Neural cell (in vitro differentiated cells): ENCODE results near the gene B3GAT2. TPM values are rescaled to one million over a fixed set of nuclear protein-coding genes. Genes with fewer than 3 reads are reported as not detected.

Experiments used
- H2AFZ ChIP-seq: fragments of 200-600, 300-800 bp; sonication (generic), shearing (Covaris generic); 2 replicates; pipeline ENCODE4 v1.6.0; 2014; ENCODE audit warnings: low read depth, mild to moderate bottlenecking, antibody characterized with exemption, low read length, moderate library complexity
- H3F3A ChIP-seq: fragments of 200-600 bp; shearing (Covaris generic); 2 replicates; pipeline ENCODE4 v1.6.1; 2016; ENCODE audit warnings: mild to moderate bottlenecking, moderate library complexity, mixed read lengths, antibody characterized with exemption, low read length; ENCODE audit not compliant: insufficient read depth, poor library complexity, severe bottlenecking
- H3K27ac ChIP-seq: fragments of 200-600, 300-800 bp; sonication (generic), shearing (Covaris generic); 2 replicates; pipeline ENCODE4 v1.5.1; 2014; ENCODE audit warnings: mild to moderate bottlenecking, low read length, moderate library complexity
- H3K27me3 ChIP-seq: fragments of 300-800, 200-600 bp; sonication (generic), shearing (Covaris generic); 2 replicates; pipeline ENCODE4 v1.6.0; 2014; ENCODE audit warnings: mild to moderate bottlenecking, low read depth, low read length, moderate library complexity; ENCODE audit not compliant: insufficient read depth
- H3K36me3 ChIP-seq: fragments of 300-800, 200-600 bp; sonication (generic), shearing (Covaris generic); 2 replicates; pipeline ENCODE4 v1.5.1; 2014; ENCODE audit warnings: mild to moderate bottlenecking, antibody characterized with exemption, low read length, moderate library complexity; ENCODE audit not compliant: insufficient read depth
- H3K4me2 ChIP-seq: fragments of 300-800, 200-600 bp; sonication (generic), shearing (Covaris generic); 2 replicates; pipeline ENCODE4 v1.6.0; 2014; ENCODE audit warnings: mild to moderate bottlenecking, low read length
- H3K4me3 ChIP-seq: fragments of 300-800, 200-600 bp; sonication (generic), shearing (Covaris generic); 2 replicates; pipeline ENCODE4 v1.5.1; 2014; ENCODE audit warnings: mild to moderate bottlenecking, low read length, moderate library complexity
- H3K79me2 ChIP-seq: fragments of 200-600 bp; shearing (Covaris generic); replicated peaks from 2 replicates; pipeline ENCODE4 v1.6.0; 2014; ENCODE audit warnings: mild to moderate bottlenecking, low read length, moderate library complexity; ENCODE audit not compliant: insufficient read depth
- H3K9ac ChIP-seq: fragments of 300-800, 200-600 bp; sonication (generic), shearing (Covaris generic); 2 replicates; pipeline ENCODE4 v1.6.1; 2016; ENCODE audit warnings: mild to moderate bottlenecking, low read length, mixed read lengths
- H3K9me2 ChIP-seq: fragments of 200-600 bp; shearing (Covaris generic); 2 replicates; pipeline ENCODE4 v1.6.1; 2016; ENCODE audit warnings: mild to moderate bottlenecking, low read length, mixed read lengths; ENCODE audit not compliant: insufficient read depth
- H3K9me3 ChIP-seq: fragments of 200-600, 300-800 bp; sonication (generic), shearing (Covaris generic); 2 replicates; pipeline ENCODE4 v1.6.1; 2016; ENCODE audit warnings: mild to moderate bottlenecking, mixed run types, low read length, moderate library complexity, mixed read lengths
- H4K20me1 ChIP-seq: fragments of 200-600 bp; shearing (Covaris generic); 2 replicates; pipeline ENCODE4 v1.6.1; 2016; ENCODE audit warnings: mild to moderate bottlenecking, mixed run types; ENCODE audit not compliant: insufficient read depth
- CTCF ChIP-seq: fragments of 450-650 bp; IDR thresholded peaks from 2 replicates; pipeline ENCODE4 v1.5.1; 2014; ENCODE audit warnings: antibody characterized with exemption, mild to moderate bottlenecking, moderate library complexity; ENCODE audit not compliant: poor library complexity, severe bottlenecking
- EP300 ChIP-seq: fragments of 450-650 bp; conservative IDR thresholded peaks from 2 replicates; pipeline ENCODE4 v1.6.1; 2014; ENCODE audit warnings: antibody characterized with exemption, mild to moderate bottlenecking, moderate library complexity; ENCODE audit not compliant: poor library complexity, severe bottlenecking
- EZH2 ChIP-seq: fragments of 200-600, 300-800 bp; shearing (Covaris generic), sonication (generic); IDR thresholded peaks from 2 replicates; pipeline ENCODE4 v1.6.1; 2014; ENCODE audit warnings: antibody characterized with exemption, low read length, borderline replicate concordance, mild to moderate bottlenecking; ENCODE audit not compliant: insufficient read depth, poor library complexity, severe bottlenecking
- MXI1 ChIP-seq: fragments of 450-650 bp; conservative IDR thresholded peaks from 2 replicates; pipeline ENCODE4 v1.6.1; 2014; ENCODE audit warnings: antibody characterized with exemption, mild to moderate bottlenecking; ENCODE audit not compliant: poor library complexity, severe bottlenecking
- POLR2AphosphoS5 ChIP-seq: IDR thresholded peaks from 2 replicates; pipeline ENCODE4 v1.6.1; 2012
- RAD21 ChIP-seq: fragments of 450-650 bp; conservative IDR thresholded peaks from 2 replicates; pipeline ENCODE4 v1.6.1; 2014; ENCODE audit warnings: antibody characterized with exemption, mild to moderate bottlenecking, moderate library complexity
- SMC3 ChIP-seq: fragments of 450-650 bp; conservative IDR thresholded peaks from 2 replicates; pipeline ENCODE4 v1.6.1; 2014; ENCODE audit warnings: antibody characterized with exemption, mild to moderate bottlenecking, moderate library complexity; ENCODE audit not compliant: poor library complexity
- TAF1 ChIP-seq: IDR thresholded peaks from 2 replicates; pipeline ENCODE4 v1.6.1; 2012; ENCODE audit warnings: low read depth
- polyA plus RNA-seq: library from polyadenylated mRNA; depleted of rRNA; stranded (reverse); fragments of >200 nt; gene quantifications from 2 replicates; pipeline ENCODE4 v1.2.3, GENCODE V29; 2014
- TF ChIP-seq, protein P1 (sequence below): IDR thresholded peaks from 2 replicates; pipeline ENCODE4 v1.6.1; 2012; ENCODE audit warnings: borderline replicate concordance

Gene B3GAT2
- polyA plus RNA-seq, 1 donor from 2014 or later = 5.6 TPM

GRCh38 chr6:70819646-70820045 is 137.2 kb downstream of the B3GAT2 start:
- Histone ChIP-seq H3F3A (no peaks in the 10 kb centered on the region), H4K20me1 (no peaks in the 10 kb centered on the region), H3K4me2 (no peak overlapping the region), H3K9me3 (no peaks in the 10 kb centered on the region), H3K36me3 (no peaks in the 10 kb centered on the region), H3K27ac (no peak overlapping the region), H3K4me3 (no peak overlapping the region), H3K9me2 (no peaks in the 10 kb centered on the region), H3K27me3 (no peaks in the 10 kb centered on the region), H3K9ac (no peak overlapping the region), H3K79me2 (no peaks in the 10 kb centered on the region), H2AFZ (no peak overlapping the region)
- TF ChIP-seq EP300 = no peak
- no peak for TF ChIP-seq MXI1
- TF ChIP-seq, protein P1, sequence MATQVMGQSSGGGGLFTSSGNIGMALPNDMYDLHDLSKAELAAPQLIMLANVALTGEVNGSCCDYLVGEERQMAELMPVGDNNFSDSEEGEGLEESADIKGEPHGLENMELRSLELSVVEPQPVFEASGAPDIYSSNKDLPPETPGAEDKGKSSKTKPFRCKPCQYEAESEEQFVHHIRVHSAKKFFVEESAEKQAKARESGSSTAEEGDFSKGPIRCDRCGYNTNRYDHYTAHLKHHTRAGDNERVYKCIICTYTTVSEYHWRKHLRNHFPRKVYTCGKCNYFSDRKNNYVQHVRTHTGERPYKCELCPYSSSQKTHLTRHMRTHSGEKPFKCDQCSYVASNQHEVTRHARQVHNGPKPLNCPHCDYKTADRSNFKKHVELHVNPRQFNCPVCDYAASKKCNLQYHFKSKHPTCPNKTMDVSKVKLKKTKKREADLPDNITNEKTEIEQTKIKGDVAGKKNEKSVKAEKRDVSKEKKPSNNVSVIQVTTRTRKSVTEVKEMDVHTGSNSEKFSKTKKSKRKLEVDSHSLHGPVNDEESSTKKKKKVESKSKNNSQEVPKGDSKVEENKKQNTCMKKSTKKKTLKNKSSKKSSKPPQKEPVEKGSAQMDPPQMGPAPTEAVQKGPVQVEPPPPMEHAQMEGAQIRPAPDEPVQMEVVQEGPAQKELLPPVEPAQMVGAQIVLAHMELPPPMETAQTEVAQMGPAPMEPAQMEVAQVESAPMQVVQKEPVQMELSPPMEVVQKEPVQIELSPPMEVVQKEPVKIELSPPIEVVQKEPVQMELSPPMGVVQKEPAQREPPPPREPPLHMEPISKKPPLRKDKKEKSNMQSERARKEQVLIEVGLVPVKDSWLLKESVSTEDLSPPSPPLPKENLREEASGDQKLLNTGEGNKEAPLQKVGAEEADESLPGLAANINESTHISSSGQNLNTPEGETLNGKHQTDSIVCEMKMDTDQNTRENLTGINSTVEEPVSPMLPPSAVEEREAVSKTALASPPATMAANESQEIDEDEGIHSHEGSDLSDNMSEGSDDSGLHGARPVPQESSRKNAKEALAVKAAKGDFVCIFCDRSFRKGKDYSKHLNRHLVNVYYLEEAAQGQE = no peak
- no peak for TF ChIP-seq CTCF
- no peak for TF ChIP-seq POLR2AphosphoS5
- no peak for TF ChIP-seq TAF1
- no peak for TF ChIP-seq EZH2
- TF ChIP-seq RAD21 = no peak
- no peak for TF ChIP-seq SMC3

- Histone ChIP-seq H3K9ac (no peak overlapping the region), H3K4me2 (no peak overlapping the region), H3K27ac (no peak overlapping the region), H3K79me2 (no peaks in the 10 kb centered on the region), H2AFZ (no peak overlapping the region), H3K36me3 (no peaks in the 10 kb centered on the region), H3K27me3 (no peaks in the 10 kb centered on the region), H3K9me3 (no peaks in the 10 kb centered on the region), H4K20me1 (no peaks in the 10 kb centered on the region), H3F3A (no peaks in the 10 kb centered on the region), H3K4me3 (no peak overlapping the region), H3K9me2 (no peaks in the 10 kb centered on the region)
- TF ChIP-seq SMC3 (no peak), EZH2 (no peak), RAD21 (no peak), TAF1 (no peak), POLR2AphosphoS5 (no peak), CTCF (no peak), MXI1 (no peak), EP300 (no peak)
- TF ChIP-seq, protein P1 = no peak
Observed at GRCh38 chr6:70813885-70814284, 143.0 kb downstream of the B3GAT2 start.
